ENCODE results near the gene TBX19.

DNA sequence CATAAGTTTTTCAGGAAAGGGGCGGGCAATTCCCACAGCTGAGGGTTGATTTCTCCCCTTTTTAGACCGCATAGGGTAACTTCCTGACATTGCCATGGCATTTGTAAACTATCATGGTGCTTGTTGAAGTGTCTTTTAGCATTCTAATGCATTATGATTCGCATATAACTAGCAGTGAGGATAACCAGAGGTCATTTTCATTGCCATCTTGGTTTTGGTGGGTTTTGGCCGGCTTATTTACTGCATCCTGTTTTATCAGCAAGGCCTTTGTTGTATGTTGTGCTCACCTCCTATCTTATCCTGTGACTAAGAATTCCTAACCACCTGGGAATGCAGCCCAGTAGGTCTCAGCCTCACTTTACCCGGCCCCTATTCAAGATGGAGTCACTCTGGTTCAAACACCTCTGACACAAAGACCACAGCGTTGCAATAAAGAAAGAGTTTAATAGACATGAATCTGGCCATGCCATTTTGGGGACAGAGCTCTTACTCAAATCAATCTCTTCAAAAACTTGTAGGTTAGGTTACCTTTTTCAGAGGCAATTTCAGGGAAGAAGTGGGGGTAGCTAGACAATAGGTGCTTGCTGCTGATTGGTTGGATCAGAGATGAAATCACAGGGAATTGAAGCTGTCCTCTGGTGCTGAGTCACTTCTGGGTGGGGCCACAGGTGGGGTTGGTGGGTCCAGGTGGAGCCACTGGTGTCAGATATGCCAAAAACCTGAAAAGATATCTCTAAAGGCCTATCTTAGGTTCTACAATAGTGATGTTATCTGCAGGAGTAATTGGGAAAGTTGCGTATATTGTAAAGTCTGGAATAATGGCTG, 23.3 kb downstream of the TBX19 start:
- no peak for TF ChIP-seq ZNF274 (IDR thresholded peaks at IDR 0.05; ENCODE audit: low read depth, low read length)
- TF ChIP-seq YY1 (IDR thresholded peaks at IDR 0.05; ENCODE audit: insufficient read depth, insufficient read length) = no peak
- TF ChIP-seq SUZ12 (IDR thresholded peaks at IDR 0.05; ENCODE audit: extremely low read depth, insufficient read depth, insufficient read length) = no peak
